ENCODE measurements around the gene GSG1.
A peak's percentile ranks its signal among the peaks of the same experiment; 100 is the strongest.

GSG1 gene

GRCh38 chr12:13103391-13104033, at the start of gene GSG1:
GSG1 (minus strand) TSS chr12:13103667; CDS start chr12:13103512, 155 bp downstream.
- Mint-ChIP-seq H3K27ac (peak within 1 kb of the TSS; percentile 95), H3K9me3 (no peaks in the 10 kb centered on the region), H3K4me3 (peak within 1 kb of the TSS; percentile 88), H3K36me3 (no peaks in the 10 kb centered on the region), H3K4me1 (peaks cover 40% of the 10 kb centered on the region), H3K27me3 (no peaks in the 10 kb centered on the region)
- no peak for DNase-seq (ENCODE audit: low spot score in 2 of 2)
- no peak for ATAC-seq (ENCODE audit: low read depth)

- Mint-ChIP-seq H3K9me3 (no peaks in the 10 kb centered on the region), H3K36me3 (peaks cover 2% of the 10 kb centered on the region), H3K4me3 (no peak overlapping the region), H3K4me1 (peaks cover 12% of the 10 kb centered on the region), H3K27me3 (peaks cover 1% of the 10 kb centered on the region), H3K27ac (no peak overlapping the region)
- no peak for ATAC-seq (ENCODE audit: low read depth)
- no peak for DNase-seq (ENCODE audit: low spot score in 2 of 2)
Measured at GRCh38 chr12:13153180-13153579, 49.7 kb upstream of the GSG1 start.

GRCh38 chr12:13152756-13153155, 49.3 kb upstream of the GSG1 start:
- H3K27me3 Mint-ChIP-seq: peaks cover 1% of the 10 kb centered on the region
- H3K36me3 Mint-ChIP-seq: peaks cover 2% of the 10 kb centered on the region
- no peak for DNase-seq (ENCODE audit: low spot score in 2 of 2)
- H3K4me1 Mint-ChIP-seq: peaks cover 12% of the 10 kb centered on the region
- no peak overlapping the region for H3K27ac Mint-ChIP-seq
- H3K9me3 Mint-ChIP-seq: no peaks in the 10 kb centered on the region
- H3K4me3 Mint-ChIP-seq: no peak overlapping the region
- no peak for ATAC-seq (ENCODE audit: low read depth)

GRCh38 chr12:13152281-13152680, 48.8 kb upstream of the GSG1 start:
- H3K4me3 Mint-ChIP-seq: no peak overlapping the region
- H3K9me3 Mint-ChIP-seq: no peaks in the 10 kb centered on the region
- H3K36me3 Mint-ChIP-seq: peaks cover 2% of the 10 kb centered on the region
- ATAC-seq (ENCODE audit: low read depth) (no peak), DNase-seq (ENCODE audit: low spot score in 2 of 2) (no peak)
- no peak overlapping the region for H3K27ac Mint-ChIP-seq
- H3K27me3 Mint-ChIP-seq: peaks cover 1% of the 10 kb centered on the region
- H3K4me1 Mint-ChIP-seq: peaks cover 12% of the 10 kb centered on the region

GRCh38 chr12:13149411-13149810, 45.9 kb upstream of the GSG1 start:
- Mint-ChIP-seq H3K27me3 (peaks cover 4% of the 10 kb centered on the region), H3K9me3 (no peaks in the 10 kb centered on the region), H3K27ac (no peak overlapping the region), H3K4me1 (peaks cover 10% of the 10 kb centered on the region), H3K36me3 (peaks cover 2% of the 10 kb centered on the region), H3K4me3 (no peak overlapping the region)
- no peak for DNase-seq (ENCODE audit: low spot score in 2 of 2)
- no peak for ATAC-seq (ENCODE audit: low read depth)

GRCh38 chr12:13148485-13148847, 45.0 kb upstream of the GSG1 start:
- no peak for DNase-seq (ENCODE audit: low spot score in 2 of 2)
- peaks cover 9% of the 10 kb centered on the region for H3K4me1 Mint-ChIP-seq
- H3K9me3 Mint-ChIP-seq: no peaks in the 10 kb centered on the region
- H3K27me3 Mint-ChIP-seq: peaks cover 4% of the 10 kb centered on the region
- no peak overlapping the region for H3K27ac Mint-ChIP-seq
- H3K4me3 Mint-ChIP-seq: no peak overlapping the region
- ATAC-seq (ENCODE audit: low read depth): no peak
- H3K36me3 Mint-ChIP-seq: no peaks in the 10 kb centered on the region

- no peaks in the 10 kb centered on the region for H3K36me3 Mint-ChIP-seq
- H3K4me3 Mint-ChIP-seq: no peak overlapping the region
- H3K4me1 Mint-ChIP-seq: peaks cover 9% of the 10 kb centered on the region
- no peak overlapping the region for H3K27ac Mint-ChIP-seq
- peaks cover 4% of the 10 kb centered on the region for H3K27me3 Mint-ChIP-seq
- H3K9me3 Mint-ChIP-seq: no peaks in the 10 kb centered on the region
- DNase-seq (ENCODE audit: low spot score in 2 of 2): no peak
- no peak for ATAC-seq (ENCODE audit: low read depth)
Measured at GRCh38 chr12:13147688-13148484, 44.4 kb upstream of the GSG1 start.

- H3K9me3 Mint-ChIP-seq: no peaks in the 10 kb centered on the region
- peaks cover 9% of the 10 kb centered on the region for H3K4me1 Mint-ChIP-seq
- H3K27me3 Mint-ChIP-seq: peaks cover 4% of the 10 kb centered on the region
- H3K4me3 Mint-ChIP-seq: no peak overlapping the region
- ATAC-seq (ENCODE audit: low read depth): no peak
- no peak for DNase-seq (ENCODE audit: low spot score in 2 of 2)
- no peaks in the 10 kb centered on the region for H3K36me3 Mint-ChIP-seq
- H3K27ac Mint-ChIP-seq: no peak overlapping the region
Measured at GRCh38 chr12:13146336-13146938, 43.0 kb upstream of the GSG1 start.

- Mint-ChIP-seq H3K27ac (peak overlapping the region; percentile 13), H3K9me3 (no peaks in the 10 kb centered on the region), H3K4me3 (no peak overlapping the region), H3K27me3 (peaks cover 3% of the 10 kb centered on the region), H3K36me3 (no peaks in the 10 kb centered on the region), H3K4me1 (peaks cover 9% of the 10 kb centered on the region)
- ATAC-seq (ENCODE audit: low read depth) (no peak), DNase-seq (ENCODE audit: low spot score in 2 of 2) (no peak)
Measured at GRCh38 chr12:13144266-13144828, 40.9 kb upstream of the GSG1 start.

- peaks cover 9% of the 10 kb centered on the region for H3K4me1 Mint-ChIP-seq
- no peaks in the 10 kb centered on the region for H3K9me3 Mint-ChIP-seq
- ATAC-seq (ENCODE audit: low read depth): no peak
- no peak for DNase-seq (ENCODE audit: low spot score in 2 of 2)
- H3K4me3 Mint-ChIP-seq: no peak overlapping the region
- H3K27ac Mint-ChIP-seq: no peak overlapping the region
- peaks cover 4% of the 10 kb centered on the region for H3K27me3 Mint-ChIP-seq
- no peaks in the 10 kb centered on the region for H3K36me3 Mint-ChIP-seq
Measured at GRCh38 chr12:13142747-13143146, 39.3 kb upstream of the GSG1 start.

GRCh38 chr12:13141686-13142085, 38.2 kb upstream of the GSG1 start:
- ATAC-seq (ENCODE audit: low read depth): no peak
- no peak overlapping the region for H3K4me3 Mint-ChIP-seq
- no peaks in the 10 kb centered on the region for H3K36me3 Mint-ChIP-seq
- no peak for DNase-seq (ENCODE audit: low spot score in 2 of 2)
- peaks cover 9% of the 10 kb centered on the region for H3K4me1 Mint-ChIP-seq
- peaks cover 4% of the 10 kb centered on the region for H3K27me3 Mint-ChIP-seq
- no peaks in the 10 kb centered on the region for H3K9me3 Mint-ChIP-seq
- no peak overlapping the region for H3K27ac Mint-ChIP-seq

- H3K9me3 Mint-ChIP-seq: no peaks in the 10 kb centered on the region
- H3K27ac Mint-ChIP-seq: no peak overlapping the region
- no peak for DNase-seq (ENCODE audit: low spot score in 2 of 2)
- no peaks in the 10 kb centered on the region for H3K36me3 Mint-ChIP-seq
- no peak overlapping the region for H3K4me3 Mint-ChIP-seq
- ATAC-seq (ENCODE audit: low read depth): no peak
- no peaks in the 10 kb centered on the region for H3K4me1 Mint-ChIP-seq
- H3K27me3 Mint-ChIP-seq: peaks cover 13% of the 10 kb centered on the region
Measured at GRCh38 chr12:13135371-13136178, 32.1 kb upstream of the GSG1 start.

- DNase-seq (ENCODE audit: low spot score in 2 of 2) (no peak), ATAC-seq (ENCODE audit: low read depth) (no peak)
- peaks cover 15% of the 10 kb centered on the region for H3K27me3 Mint-ChIP-seq
- no peaks in the 10 kb centered on the region for H3K36me3 Mint-ChIP-seq
- no peaks in the 10 kb centered on the region for H3K9me3 Mint-ChIP-seq
- H3K4me1 Mint-ChIP-seq: no peaks in the 10 kb centered on the region
- no peak overlapping the region for H3K4me3 Mint-ChIP-seq
- H3K27ac Mint-ChIP-seq: no peak overlapping the region
Measured at GRCh38 chr12:13133886-13134285, 30.4 kb upstream of the GSG1 start.

- no peak for DNase-seq (ENCODE audit: low spot score in 2 of 2)
- H3K4me3 Mint-ChIP-seq: no peak overlapping the region
- H3K27me3 Mint-ChIP-seq: peaks cover 17% of the 10 kb centered on the region
- H3K36me3 Mint-ChIP-seq: no peaks in the 10 kb centered on the region
- H3K27ac Mint-ChIP-seq: no peak overlapping the region
- no peaks in the 10 kb centered on the region for H3K9me3 Mint-ChIP-seq
- ATAC-seq (ENCODE audit: low read depth): no peak
- H3K4me1 Mint-ChIP-seq: no peaks in the 10 kb centered on the region
Measured at GRCh38 chr12:13130981-13131380, 27.5 kb upstream of the GSG1 start.

All from memory B cell (primary cell).